Measurements from ENCODE around the gene LEFTY2.

DNA sequence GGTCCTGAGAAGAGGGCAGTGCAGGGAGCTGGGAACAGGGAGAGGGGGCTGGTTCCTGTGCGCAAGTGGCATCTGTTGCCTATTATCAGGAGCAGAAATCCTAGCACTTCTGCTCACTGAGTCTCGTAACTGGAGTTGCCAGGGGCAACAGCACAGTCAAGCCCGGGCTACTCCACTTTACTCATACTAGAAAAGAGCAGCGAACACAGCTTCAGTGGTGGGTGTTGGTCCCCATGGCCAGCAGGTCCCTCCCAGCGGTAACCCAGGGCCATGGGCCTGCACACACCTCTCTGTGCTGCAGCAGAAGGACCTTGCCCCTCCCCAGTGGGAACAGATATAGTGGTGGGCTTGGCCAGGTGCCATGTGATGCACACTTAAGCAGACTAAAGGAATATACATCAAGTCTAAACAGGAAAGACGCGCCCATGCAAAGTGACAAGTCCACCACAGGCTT lies 25.5 kb downstream of the LEFTY2 start:
- TF ChIP-seq ARNTL (CRISPR knock-in tag; IDR thresholded peaks at IDR 0.05; ENCODE audit: borderline replicate concordance, low read depth) = no peak
- TF ChIP-seq, protein P1, sequence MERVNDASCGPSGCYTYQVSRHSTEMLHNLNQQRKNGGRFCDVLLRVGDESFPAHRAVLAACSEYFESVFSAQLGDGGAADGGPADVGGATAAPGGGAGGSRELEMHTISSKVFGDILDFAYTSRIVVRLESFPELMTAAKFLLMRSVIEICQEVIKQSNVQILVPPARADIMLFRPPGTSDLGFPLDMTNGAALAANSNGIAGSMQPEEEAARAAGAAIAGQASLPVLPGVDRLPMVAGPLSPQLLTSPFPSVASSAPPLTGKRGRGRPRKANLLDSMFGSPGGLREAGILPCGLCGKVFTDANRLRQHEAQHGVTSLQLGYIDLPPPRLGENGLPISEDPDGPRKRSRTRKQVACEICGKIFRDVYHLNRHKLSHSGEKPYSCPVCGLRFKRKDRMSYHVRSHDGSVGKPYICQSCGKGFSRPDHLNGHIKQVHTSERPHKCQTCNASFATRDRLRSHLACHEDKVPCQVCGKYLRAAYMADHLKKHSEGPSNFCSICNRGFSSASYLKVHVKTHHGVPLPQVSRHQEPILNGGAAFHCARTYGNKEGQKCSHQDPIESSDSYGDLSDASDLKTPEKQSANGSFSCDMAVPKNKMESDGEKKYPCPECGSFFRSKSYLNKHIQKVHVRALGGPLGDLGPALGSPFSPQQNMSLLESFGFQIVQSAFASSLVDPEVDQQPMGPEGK (CRISPR knock-in tag; IDR thresholded peaks at IDR 0.05; ENCODE audit: borderline replicate concordance) = no peak
- peak; percentile 57; the same call in 1 of the 2 replicates for TF ChIP-seq TCF4 (CRISPR knock-in tag; IDR thresholded peaks at IDR 0.05; ENCODE audit: borderline replicate concordance)
- TF ChIP-seq GLIS3 (CRISPR knock-in tag; IDR thresholded peaks at IDR 0.05) = no peak
- TF ChIP-seq, protein P2, sequence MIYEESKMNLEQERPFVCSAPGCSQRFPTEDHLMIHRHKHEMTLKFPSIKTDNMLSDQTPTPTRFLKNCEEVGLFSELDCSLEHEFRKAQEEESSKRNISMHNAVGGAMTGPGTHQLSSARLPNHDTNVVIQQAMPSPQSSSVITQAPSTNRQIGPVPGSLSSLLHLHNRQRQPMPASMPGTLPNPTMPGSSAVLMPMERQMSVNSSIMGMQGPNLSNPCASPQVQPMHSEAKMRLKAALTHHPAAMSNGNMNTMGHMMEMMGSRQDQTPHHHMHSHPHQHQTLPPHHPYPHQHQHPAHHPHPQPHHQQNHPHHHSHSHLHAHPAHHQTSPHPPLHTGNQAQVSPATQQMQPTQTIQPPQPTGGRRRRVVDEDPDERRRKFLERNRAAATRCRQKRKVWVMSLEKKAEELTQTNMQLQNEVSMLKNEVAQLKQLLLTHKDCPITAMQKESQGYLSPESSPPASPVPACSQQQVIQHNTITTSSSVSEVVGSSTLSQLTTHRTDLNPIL (CRISPR knock-in tag; IDR thresholded peaks at IDR 0.05; ENCODE audit: low read depth) = no peak
- TF ChIP-seq ZFP30 (CRISPR knock-in tag; IDR thresholded peaks at IDR 0.05) = no peak
- TF ChIP-seq, protein P3, sequence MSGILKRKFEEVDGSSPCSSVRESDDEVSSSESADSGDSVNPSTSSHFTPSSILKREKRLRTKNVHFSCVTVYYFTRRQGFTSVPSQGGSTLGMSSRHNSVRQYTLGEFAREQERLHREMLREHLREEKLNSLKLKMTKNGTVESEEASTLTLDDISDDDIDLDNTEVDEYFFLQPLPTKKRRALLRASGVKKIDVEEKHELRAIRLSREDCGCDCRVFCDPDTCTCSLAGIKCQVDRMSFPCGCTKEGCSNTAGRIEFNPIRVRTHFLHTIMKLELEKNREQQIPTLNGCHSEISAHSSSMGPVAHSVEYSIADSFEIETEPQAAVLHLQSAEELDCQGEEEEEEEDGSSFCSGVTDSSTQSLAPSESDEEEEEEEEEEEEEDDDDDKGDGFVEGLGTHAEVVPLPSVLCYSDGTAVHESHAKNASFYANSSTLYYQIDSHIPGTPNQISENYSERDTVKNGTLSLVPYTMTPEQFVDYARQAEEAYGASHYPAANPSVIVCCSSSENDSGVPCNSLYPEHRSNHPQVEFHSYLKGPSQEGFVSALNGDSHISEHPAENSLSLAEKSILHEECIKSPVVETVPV (CRISPR knock-in tag; IDR thresholded peaks at IDR 0.05) = no peak
